ENCODE measurements around the gene MICU1.
"Not testable (repeated sequence)": the region's sequence is repeated elsewhere in the genome, so short reads cannot be mapped to it uniquely, and the experiment has no call there.

MICU1 gene

DNA sequence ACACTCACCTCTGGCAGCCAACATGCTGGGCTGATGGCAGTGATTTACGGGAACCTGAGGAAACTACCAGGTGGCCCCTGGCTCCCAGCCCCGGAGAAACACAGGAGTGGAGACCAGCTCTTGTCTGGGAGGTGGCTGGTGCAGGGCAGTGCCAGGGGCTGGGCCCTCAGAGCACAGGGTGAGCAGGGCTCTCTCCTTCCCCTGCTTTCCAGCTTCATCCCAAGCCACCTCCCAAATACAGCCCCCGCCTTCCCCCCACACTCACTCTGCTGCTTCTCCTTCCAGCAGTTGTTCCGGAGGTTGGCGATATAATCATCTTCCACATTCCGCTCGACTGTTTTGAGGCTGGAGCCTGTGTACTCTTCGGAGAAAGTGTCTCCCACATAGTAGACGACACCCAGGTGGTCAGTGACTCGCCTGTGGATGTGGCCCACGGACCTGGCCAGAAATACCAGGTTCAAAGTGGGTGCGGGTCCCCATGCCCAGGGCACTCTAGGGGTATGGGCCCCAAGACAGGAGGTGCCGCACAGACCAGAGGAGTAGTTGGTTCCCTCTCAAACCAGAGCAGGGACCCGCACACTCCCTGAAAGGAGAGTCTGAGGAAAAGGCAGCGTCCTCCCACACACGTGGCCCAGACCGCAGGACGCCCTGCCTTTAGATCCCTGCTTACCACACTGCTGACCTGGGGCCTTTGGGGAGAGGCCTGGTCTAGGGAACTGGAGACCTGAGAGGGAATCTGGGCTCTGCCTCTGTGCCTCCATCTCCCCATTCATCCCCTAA, 289.4 kb downstream of the MICU1 start:
- no peak for DNase-seq

DNA sequence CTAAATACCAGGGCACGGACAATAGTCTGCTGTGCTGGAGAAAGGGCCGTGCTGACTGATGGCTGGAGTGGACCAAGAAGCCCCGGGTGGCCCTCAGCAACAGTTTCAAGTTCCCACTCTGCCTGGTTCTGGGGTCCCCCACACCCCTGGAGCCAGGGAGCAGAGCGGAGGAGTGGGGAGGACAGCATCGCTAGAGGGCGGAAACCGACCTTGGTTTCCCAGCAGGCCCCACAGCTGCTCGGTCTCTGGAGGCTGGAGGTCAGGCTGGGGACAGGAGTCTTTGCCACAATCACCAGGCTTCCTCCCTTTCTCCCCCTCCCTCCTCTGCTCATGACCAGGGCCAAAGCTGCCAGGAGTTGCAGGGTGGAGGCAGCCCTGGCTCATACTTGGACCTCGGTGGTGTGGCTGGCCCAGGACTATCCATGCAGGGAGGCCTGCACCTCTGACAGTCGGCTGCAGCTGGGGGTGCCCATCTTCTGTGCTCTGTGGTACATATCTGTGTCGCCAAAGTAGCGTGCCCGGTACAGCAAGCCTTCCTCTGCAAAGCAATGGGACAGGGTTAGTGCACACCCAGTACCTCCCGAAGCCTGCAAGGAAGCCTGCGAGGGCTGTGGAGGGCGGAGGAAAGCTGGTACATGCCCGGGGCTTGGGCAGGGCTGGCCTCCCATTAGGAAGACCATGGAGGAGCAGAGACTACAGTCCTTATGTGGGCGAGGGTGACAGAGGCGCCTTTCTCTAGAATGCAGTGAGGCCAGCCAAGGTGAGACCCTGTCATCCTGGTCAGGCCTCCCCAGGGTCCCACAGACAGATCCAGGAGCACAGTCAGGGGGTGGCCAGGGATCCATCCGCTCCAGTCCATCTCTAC, 290.3 kb downstream of the MICU1 start:
- no peak for DNase-seq

DNA sequence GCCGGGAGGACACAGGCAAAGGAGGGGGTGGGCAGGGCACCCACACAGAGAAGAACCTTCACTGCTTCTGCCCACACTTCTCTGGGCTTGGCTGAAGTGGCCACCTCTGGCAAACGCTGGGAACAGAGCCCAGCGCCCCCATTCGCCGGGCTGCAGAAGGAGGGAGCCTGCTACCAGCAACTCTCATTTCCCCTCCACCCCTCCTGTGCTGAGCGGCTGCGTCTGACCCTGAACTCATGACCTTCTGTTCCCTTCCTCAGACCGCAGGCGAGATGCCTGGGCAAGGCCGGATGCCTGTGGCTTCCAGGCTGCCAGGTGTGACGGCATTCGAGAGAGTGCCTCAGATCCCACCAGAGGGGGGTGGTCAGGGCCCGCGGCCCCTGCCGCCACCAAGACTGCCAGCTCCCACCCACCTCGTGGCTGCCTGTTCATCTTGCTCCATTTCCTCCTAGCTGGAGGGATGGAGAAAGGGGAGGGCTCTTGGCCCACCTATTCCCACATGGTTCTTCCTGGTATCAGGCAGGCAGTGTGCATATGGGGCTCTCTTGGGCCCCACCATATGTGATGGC, 291.0 kb downstream of the MICU1 start:
- no peak for DNase-seq

DNA sequence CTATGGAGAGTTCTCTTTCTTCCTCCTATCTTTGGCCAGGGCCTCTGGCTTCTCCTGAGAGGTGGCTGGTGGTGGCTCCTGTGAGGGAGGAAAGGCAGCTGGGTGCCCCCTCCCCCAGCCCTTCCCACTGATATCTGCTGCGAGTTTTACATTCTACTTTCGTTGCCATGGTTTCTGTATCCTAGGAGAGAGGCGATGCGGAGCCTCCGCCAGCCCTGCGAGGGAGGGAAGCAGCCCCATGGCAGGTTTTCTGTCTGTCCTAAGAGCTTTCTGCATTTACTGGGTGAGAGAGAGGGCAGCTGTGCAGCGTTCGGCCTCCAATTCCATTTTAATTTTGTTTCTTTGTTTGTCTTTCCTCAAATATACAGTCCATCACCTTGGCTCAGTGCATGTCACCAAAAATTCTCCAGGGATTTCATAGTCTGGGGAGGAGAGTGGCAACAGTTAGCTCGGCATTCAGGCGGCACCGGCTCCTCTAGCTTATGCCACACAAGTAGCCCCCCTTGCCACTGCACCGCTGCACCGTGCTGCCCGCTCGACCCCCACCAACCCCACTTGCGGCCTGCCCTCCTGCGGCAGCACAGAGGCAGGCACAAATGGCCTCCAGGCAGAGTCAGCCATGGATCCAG, 291.6 kb downstream of the MICU1 start:
- no peak for DNase-seq

DNA sequence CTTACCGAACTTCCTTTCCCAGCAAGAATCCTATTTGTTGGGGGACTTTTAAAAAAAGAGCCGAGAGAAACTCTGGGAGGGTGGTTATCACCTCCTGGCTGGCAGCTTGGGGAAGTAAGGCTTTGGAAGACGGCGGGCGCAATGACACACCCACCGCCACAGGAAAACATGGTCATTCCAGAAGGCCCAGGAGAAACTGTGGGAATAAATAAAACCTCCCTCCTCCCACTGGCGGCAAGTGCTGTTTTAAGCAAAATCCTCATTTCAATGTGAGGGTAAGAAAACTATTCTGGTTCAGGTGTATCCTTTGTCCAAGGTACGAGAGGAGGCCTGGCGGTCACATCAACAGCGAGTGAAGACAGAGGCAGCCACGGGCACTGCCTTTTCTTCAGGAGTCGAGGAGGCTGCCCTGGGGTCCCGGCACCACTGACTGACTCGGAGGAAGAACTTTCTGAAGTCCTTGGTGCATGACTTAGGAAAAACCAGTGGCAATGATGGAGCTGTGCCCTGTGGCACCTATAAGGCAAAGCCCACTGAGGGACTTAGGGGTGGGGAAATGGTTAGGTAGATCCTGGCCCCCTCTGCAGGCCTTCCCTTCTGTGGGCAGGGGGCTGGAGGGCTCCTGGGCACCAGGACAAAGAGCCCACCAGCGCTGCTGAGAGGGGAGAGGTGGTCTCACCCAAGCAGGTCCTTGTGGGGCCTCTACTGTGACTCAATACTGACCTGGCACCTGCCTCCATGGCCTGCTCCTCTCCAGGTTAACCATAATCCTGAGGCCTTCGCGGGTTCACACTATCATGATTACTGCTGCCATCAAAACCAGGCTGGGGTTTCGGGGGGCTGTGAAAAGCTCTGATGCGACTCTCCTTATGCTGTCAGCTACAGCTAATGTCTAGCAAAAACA, 292.5 kb downstream of the MICU1 start:
- no peak for DNase-seq

DNA sequence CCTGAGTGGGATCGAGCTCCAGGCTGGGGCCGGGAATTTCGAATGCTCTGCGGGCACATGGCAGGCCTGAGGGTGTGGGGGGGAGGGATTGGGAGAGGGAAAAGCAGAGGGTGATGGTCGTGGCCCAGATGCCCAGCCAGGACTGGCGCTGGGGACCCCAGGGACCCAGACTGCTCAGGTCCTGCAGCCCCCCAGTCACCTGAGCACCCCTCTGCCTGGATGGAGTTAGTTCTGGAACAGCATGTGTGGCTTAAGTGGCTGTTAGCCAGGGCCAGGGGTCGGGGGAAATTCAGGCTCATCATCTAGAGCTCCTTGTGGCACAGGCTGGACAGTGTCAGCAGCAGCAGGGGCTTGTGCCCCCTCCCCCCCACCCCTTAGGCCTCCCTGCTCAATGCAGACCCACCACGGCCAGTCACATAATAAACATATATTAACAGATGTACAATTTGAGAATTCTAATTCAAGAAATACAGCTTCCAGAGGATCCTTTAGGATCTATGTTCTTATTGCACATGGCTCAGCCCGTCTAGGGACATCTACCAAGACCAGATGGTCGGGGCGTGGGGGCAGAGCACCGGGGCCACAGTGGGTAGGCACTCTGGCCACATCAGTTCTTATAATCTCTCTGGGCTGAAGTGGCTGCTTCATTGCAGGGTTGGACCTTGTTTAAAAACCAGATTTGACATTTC, 293.3 kb downstream of the MICU1 start:
- no peak for DNase-seq

DNA sequence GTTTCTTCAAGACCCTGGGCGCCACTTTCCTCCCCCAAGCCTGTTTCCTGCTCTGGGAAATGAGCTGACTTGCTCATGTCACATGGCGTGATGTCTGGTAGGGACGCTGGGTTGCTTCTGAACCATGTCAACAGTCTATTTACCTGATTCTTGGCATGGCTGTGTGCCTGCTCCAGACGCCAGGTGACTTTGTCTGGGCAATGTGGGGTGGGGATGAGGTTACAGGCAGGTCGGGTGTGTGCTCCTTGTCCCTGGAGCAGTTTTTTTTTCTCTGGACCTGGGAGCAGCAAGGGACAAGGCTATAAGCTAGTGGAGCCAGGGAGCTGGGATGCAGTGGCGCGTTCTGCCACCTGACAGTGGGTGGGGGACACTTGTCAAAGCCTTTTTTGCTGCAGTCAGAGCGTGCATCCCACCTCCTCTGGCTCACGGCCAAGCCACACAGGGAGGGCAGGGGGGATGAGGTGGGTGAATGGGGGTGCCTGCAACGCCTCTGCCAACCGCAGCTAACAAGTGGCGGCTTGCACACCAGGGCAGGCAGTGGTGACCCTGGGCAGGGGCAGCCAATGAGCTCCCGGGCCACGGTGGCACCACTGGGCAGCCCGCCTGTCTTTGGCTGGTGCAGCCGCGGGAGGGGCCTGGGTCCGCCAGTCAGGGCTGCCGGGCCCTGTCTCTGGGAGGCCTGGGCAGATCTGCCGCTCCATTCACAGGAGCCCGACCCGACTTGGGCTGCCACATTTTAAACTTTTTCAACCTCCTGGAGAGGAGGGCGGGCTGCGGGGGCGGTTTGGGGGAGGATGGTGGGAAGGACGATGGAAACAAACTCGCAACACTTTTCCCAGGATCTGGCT, 294.1 kb downstream of the MICU1 start:
- no peak for DNase-seq

DNA sequence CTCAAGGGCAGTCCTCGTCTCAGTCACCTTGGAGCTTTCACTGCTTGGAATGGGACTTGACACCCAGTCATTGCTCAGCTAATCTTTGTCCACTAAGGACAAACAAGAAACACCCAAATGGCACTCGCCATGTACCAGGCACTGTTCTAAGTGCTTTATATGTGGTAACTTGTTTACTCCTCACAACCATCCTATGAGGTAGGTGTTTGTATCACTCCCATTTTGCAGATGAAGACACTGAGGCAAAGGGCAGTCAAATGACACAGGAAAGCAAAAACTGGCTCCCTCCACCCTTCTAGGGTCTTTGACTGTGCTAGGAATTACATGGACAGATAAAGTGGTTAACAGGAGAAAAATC, 295.8 kb downstream of the MICU1 start:
- no peak for DNase-seq

DNA sequence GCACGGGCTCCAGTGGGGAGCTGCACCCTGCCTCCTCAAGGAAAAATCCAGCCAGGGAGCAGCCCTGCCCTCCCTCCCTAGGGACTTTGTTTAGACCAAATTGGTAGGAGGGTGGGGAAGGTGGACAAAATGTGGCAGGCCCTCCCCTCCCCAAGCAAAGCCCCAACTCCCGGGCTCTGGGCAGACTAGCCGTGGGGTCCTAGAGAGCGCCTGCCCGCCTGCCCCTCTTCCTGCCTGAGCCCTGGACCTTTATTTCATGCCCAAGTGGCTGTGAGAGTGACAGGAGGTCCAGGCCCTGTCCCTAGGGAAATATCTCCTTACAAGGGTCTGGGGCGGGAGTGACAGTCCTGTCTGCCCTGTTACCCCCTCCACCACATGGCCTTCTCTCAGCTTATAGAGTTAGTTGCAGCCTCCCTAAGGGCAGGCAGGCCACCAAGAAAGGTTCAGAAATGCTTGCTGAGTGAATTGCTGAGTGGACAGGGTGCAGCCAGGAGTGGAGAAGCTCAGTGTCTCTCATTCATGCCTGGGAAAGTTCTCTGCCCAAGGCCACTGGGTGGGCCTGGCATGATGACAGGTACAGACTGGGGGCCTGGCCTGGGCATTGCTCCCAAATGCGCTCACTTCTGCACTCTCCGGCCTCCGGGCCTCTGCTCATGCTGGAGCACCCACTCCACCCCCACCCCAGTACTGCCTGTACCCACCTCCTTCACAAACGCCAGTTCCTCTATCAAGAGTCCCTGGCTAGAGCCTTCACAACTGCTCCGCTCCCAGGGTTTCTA, 296.4 kb downstream of the MICU1 start:
- DNase-seq = no peak

DNA sequence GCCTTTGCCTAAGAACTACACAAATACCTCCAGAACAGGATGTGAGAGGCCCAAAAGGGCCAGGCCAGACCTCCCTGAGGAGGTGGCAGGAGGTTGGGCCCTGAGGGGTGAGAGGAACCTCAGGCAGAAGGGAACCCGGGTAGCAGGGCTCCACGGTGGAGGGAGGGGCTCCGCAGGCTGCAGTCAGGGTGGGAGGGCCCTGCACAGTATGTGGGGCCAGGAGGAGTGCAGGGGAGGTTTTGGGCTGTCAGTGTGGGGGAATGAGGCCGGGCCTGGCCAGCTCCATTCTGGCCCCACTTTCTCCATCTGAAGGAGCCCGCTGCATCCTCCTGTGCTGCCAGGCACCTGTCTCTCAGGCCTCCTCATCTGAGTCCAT, 297.1 kb downstream of the MICU1 start:
- no peak for DNase-seq

DNA sequence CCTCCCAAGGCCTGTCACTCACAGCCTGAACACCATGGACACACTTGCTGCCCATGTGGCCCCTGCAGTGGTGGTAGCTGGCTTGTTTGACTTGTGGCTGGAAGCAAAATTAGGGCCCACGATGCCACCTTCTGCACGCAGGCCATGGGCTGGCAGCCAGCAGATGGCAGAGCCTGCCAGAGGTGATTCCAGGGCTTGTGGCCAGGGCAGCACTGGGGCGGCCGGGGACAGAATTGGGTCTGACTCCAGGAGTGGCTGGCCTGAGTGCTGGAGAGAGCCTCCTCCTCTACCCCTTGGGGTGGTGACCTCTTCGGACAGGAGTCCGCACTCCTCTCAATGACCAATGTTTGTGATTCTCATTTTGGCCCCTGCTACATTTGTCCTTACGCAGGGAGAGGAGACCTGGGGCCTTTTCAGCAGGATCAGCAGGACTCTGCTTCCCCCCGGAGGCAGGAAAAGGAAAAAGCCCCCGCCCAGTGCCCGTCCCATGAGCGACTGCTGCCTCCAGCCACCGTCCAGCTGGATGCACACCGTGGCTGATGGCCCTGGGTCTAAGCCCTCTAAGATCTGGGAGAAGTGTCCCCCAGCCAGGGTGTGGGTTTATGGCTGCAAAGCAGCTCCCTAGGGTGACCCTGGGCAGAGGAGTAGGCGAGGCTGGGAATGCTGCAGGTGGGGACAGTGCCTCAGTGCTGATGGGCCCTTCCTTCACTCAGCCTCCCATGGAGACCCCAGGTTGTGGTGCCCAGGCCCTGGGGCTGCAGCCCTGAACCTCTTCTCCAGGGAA, 297.6 kb downstream of the MICU1 start:
- DNase-seq = no peak

DNA sequence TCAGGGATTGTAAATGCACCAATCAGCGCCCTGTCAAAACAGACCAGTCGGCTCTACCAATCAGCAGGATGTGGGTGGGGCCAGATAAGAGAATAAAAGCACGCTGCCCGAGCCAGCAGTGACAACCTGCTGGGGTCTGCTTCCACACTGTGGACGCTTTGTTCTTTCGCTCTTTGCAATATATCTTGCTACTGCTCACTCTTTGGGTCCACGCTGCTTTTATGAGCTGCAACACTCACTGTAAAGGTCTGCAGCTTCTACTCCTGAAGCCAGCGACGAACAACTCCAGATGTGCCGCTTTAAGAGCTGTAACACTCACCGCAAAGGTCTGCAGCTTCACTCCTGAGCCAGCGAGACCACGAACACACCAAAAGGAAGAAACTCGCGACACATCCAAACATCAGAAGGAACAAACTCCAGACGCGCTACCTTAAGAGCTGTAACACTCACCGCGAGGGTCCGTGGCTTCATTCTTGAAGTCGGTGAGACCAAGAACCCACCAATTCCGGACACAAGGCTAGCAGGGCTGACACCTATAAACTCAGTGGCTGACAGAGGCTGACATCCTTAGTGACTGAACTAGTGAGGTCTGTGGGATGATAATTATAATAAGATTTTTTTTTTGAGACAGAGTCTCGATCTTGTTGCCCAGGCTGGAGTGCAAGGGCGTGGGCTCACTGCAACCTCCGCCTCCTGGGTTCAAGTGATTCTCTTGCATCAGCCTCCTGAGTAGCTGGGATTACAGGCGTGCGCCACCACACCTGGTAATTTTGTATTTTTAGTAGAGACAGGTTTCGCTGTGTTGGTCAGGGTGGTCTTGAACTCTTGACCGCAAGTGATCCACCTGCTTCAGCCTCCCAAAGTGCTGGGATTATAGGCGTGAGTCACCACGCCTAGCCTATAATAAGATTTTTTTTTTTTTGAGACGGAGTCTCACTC, 298.9 kb downstream of the MICU1 start:
- not testable (repeated sequence) for DNase-seq

DNA sequence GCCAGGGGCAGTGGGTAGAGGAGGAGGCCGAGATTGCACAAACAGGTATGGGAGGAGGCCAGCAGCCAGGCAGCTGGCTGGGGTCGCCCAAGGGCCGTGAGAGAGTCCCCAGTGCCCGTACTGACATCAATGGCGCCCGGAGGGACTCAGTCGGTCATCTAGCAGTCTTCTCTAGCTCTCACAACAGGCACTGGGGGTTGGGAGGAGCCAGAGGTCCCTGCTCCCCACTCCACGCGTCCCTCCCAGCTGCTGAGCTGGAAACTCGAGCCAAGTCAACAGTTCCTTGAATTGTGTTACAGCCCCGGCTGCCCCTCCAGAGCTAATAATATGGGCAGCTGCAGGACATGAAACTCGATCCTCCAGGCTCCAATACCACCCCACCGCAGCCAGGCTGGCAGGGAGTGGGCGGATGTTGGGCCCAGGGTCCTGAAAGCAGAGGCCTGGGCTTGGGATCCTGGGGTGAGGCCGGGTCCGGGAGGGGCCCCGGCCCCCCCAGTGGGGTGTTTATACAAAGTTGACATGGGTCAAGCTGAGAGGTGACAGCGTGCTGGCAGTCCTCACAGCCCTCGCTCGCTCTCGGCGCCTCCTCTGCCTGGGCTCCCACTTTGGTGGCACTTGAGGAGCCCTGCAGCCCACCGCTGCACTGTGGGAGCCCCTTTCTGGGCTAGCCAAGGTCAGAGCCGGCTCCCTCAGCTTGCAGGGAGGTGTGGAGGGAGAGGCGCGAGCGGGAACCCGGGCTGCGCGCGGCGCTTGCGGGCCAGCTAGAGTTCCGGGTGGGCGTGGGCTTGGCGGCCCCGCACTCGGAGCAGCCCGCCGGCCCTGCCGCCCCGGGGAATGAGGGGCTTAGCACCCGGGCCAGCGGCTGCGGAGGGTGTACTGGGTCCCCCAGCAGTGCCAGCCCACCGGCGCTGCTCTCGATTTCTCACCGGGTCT, 300.4 kb downstream of the MICU1 start:
- not testable (repeated sequence) for DNase-seq

DNA sequence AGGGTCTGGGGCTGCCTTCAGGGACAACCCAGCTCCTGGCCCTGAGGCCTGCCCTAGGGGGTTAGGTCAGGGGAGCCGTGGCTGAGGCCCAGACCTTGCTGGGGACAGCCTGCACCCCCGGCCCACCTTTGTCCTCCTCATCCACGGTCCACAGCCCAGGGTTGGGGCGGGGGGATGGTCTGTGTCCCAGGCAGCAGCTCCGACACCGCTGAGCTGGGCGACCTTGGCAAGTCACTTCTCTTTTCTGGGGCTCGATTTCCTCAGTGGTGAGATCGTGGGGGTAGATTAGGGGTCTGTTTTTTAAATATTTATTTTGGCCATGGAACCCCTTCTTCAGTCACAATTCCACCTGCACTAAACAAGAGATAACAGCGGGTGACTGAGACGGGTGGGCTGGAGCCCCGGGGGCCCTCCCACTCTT, 302.1 kb downstream of the MICU1 start:
- no peak for DNase-seq

DNA sequence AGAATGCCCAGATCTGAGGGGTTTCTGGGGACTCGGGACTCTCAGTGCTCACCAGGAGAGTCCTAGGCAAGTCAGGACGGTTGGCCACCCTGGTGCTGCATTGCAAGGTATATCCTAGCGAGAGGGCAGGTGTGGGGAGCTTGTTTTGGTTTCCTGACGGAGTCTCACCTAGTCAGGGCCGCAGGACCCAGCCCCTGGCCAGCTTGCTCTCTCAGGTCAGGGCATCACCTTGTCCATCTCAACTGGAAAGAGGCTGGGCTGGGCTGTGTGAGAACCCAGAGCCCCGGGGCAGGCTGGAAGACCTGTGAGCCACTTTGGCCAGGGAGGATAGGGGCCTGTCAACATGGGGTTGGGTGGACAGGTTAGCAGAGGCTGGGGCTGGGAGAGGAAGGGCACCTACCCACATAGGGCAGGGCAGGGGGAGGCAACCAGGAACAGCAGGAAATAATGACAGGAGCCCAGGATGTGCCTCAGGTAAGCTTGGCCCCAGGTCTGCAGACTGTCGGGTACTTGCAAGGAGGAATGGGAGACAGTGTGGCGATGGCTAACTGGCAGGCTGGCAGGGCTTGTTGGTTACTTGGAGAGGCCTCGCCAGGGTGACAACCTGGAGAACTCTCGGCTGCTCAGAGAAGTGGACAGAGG, 302.6 kb downstream of the MICU1 start:
- no peak for DNase-seq
